GM12878 (cell line): ENCODE data around the gene MYMX. TPM values are rescaled to one million over a fixed set of nuclear protein-coding genes. Genes with fewer than 3 reads are reported as not detected.

Experiments used
- BHLHE40 ChIP-seq, 2 experiments: fragments of 450-650 bp in 1 of 2; IDR thresholded peaks; 2 replicates each; pipeline ENCODE4 v1.6.1; 2011 to 2017; ENCODE audit warnings: low read depth in 2 of 2, borderline replicate concordance in 1 of 2, improper control_type of control experiment in 1 of 2, low read length in 1 of 2, mild to moderate bottlenecking in 1 of 2
- CBFB ChIP-seq: IDR thresholded peaks from 2 replicates; pipeline ENCODE4 v1.6.1; 2016; ENCODE audit warnings: antibody characterized with exemption, low read depth
- CHD4 ChIP-seq: fragments of 200-600 bp; sonication (generic); IDR thresholded peaks from 2 replicates; pipeline ENCODE4 v1.6.1; 2016; ENCODE audit warnings: mild to moderate bottlenecking
- ESRRA ChIP-seq: IDR thresholded peaks from 2 replicates; pipeline ENCODE4 v1.6.1; 2012; ENCODE audit warnings: mild to moderate bottlenecking, low read length, improper control_type of control experiment
- IKZF2 ChIP-seq, 2 experiments: fragments of 450-650 bp; IDR thresholded peaks; 2 replicates each; pipeline ENCODE4 v1.6.1; 2017; ENCODE audit warnings: mild to moderate bottlenecking in 2 of 2, moderate library complexity in 2 of 2
- RBBP5 ChIP-seq: fragments of 200-600 bp; sonication (generic); conservative IDR thresholded peaks from 2 replicates; pipeline ENCODE4 v1.6.1; 2016
- STAT1 ChIP-seq: fragments of 450-650 bp; conservative IDR thresholded peaks from 2 replicates; pipeline ENCODE4 v1.6.1; 2014; ENCODE audit warnings: antibody characterized with exemption, mild to moderate bottlenecking
- TCF7 ChIP-seq: IDR thresholded peaks from 2 replicates; pipeline ENCODE4 v1.6.1; 2014; ENCODE audit warnings: antibody characterized with exemption, borderline replicate concordance
- ZNF207 ChIP-seq: fragments of 450-650 bp; IDR thresholded peaks from 2 replicates; pipeline ENCODE4 v1.6.1; 2014; ENCODE audit warnings: antibody characterized with exemption, mild to moderate bottlenecking, borderline replicate concordance
- ZNF217 ChIP-seq: fragments of 450-650 bp; IDR thresholded peaks from 2 replicates; pipeline ENCODE4 v1.6.1; 2017; ENCODE audit warnings: antibody characterized with exemption, mild to moderate bottlenecking
- polyA plus RNA-seq, 11 experiments: library from polyadenylated mRNA; depleted of rRNA in 4 of 11; unstranded in 6 of 11; stranded (reverse) in 5 of 11; fragments of >200 nt; fragmentation: Nextera tagmentation in 4 of 11; fragmentation: Illumina TruSeq in 1 of 11; extraction: Ambion mirVana in 4 of 11; extraction: Trizol in 1 of 11; gene quantifications; 1 replicate in 1 of 11; 2 replicates in 10 of 11; pipeline versions ENCODE4 v1.2.1 to v1.2.3, GENCODE V29; 2011 to 2016; ENCODE audit warnings: inconsistent platforms in 2 of 11, missing spikeins in 2 of 11, low read depth in 1 of 11
- total RNA-seq, 4 experiments: library from RNA; depleted of rRNA in 3 of 4; stranded (reverse); fragments of >200 nt in 3 of 4; fragmentation: Illumina TruSeq in 1 of 4; extraction: Trizol in 1 of 4; gene quantifications; 2 replicates each; pipeline versions ENCODE4 v1.2.1 to v1.2.3, GENCODE V29; 2013 to 2021
- TF ChIP-seq, protein P1 (sequence below): IDR thresholded peaks from 2 replicates; pipeline ENCODE4 v1.6.1; 2012; ENCODE audit warnings: low read depth, low read length, improper control_type of control experiment
- TF ChIP-seq, protein P2 (sequence below): fragments of 450-650 bp; IDR thresholded peaks from 2 replicates; pipeline ENCODE4 v1.6.1; 2017; ENCODE audit warnings: low read depth, mild to moderate bottlenecking, moderate library complexity
- TF ChIP-seq, protein P3 (sequence below): fragments of 450-650 bp; IDR thresholded peaks from 2 replicates; pipeline ENCODE4 v1.6.1; 2016; ENCODE audit warnings: mild to moderate bottlenecking

The MYMX gene
- total and polyA plus RNA-seq, 10 of the 15 experiments (the other 5 are each of a cell fraction or from before 2014, with no cell fraction given), result not detected

DNA sequence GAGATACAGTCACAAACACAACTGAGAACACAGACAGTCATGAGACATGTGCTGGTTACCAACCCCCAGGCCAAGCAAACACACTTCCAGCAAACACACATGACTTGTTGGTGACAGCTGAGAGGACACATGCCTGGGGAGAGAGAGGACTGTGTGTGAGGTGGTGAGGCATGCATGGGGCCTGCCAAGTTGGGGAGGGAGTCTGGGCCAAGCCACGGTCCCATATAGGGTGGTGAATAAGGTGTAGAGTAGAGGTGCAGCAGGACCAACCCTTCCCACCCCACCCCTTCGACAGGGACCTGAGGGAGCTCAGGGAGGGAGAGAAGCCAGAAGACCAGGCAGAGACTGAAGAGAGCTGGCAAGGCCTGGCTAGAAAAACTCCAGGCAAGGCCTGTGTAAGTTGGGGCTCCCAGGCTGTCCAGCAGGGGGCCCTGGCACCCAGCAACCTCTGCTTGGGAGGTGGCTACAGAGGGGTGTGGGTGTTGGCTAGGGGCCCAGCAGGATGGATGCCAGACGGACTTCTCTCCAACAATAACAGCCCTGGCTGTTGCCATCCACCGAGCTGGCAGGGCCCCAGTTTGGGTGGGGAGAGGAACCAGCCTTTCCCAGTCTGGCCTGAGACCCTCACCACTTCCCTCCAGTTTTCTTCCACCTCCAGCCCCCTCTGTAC lies 4.7 kb downstream of the MYMX start (continued):
- TF ChIP-seq, protein P1, sequence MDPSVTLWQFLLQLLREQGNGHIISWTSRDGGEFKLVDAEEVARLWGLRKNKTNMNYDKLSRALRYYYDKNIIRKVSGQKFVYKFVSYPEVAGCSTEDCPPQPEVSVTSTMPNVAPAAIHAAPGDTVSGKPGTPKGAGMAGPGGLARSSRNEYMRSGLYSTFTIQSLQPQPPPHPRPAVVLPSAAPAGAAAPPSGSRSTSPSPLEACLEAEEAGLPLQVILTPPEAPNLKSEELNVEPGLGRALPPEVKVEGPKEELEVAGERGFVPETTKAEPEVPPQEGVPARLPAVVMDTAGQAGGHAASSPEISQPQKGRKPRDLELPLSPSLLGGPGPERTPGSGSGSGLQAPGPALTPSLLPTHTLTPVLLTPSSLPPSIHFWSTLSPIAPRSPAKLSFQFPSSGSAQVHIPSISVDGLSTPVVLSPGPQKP, result no peak
- TF ChIP-seq RBBP5 (no peak), IKZF2 (IDR thresholded peaks at IDR 0.05) (peak; percentile 32 to 43; a peak in 2 of 4 replicates), STAT1 (no peak), CBFB (no peak), BHLHE40 (IDR thresholded peaks at IDR 0.05; ENCODE audit: borderline replicate concordance in 1 of 2, low read depth in 2 of 2, low read length in 1 of 2) (peak; percentile 75 to 80; a peak in 2 of 4 replicates), ZNF217 (no peak), ZNF207 (no peak), TCF7 (no peak), CHD4 (no peak), ESRRA (no peak)
- TF ChIP-seq, protein P2, sequence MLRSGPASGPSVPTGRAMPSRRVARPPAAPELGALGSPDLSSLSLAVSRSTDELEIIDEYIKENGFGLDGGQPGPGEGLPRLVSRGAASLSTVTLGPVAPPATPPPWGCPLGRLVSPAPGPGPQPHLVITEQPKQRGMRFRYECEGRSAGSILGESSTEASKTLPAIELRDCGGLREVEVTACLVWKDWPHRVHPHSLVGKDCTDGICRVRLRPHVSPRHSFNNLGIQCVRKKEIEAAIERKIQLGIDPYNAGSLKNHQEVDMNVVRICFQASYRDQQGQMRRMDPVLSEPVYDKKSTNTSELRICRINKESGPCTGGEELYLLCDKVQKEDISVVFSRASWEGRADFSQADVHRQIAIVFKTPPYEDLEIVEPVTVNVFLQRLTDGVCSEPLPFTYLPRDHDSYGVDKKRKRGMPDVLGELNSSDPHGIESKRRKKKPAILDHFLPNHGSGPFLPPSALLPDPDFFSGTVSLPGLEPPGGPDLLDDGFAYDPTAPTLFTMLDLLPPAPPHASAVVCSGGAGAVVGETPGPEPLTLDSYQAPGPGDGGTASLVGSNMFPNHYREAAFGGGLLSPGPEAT, result peak; percentile 54; the same call in 1 of the 2 replicates
- TF ChIP-seq, protein P3, sequence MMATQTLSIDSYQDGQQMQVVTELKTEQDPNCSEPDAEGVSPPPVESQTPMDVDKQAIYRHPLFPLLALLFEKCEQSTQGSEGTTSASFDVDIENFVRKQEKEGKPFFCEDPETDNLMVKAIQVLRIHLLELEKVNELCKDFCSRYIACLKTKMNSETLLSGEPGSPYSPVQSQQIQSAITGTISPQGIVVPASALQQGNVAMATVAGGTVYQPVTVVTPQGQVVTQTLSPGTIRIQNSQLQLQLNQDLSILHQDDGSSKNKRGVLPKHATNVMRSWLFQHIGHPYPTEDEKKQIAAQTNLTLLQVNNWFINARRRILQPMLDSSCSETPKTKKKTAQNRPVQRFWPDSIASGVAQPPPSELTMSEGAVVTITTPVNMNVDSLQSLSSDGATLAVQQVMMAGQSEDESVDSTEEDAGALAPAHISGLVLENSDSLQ, result peak; percentile 64
- TF ChIP-seq, all 136 proteins: peak for 25
